K562 (cell line): Measurements from ENCODE around the gene RWDD1. TPM values are rescaled to one million over a fixed set of nuclear protein-coding genes. Genes with fewer than 3 reads are reported as not detected.

Experiments
- AFF1 ChIP-seq, 2 experiments: fragments of 450-650 bp; IDR thresholded peaks; 2 replicates each; pipeline ENCODE4 v1.6.1; 2018; ENCODE audit warnings: mild to moderate bottlenecking in 2 of 2, low read depth in 1 of 2; ENCODE audit not compliant: partially characterized antibody in 2 of 2
- CC2D1A ChIP-seq: fragments of 450-650 bp; IDR thresholded peaks from 2 replicates; pipeline ENCODE4 v1.6.1; 2017; ENCODE audit warnings: mild to moderate bottlenecking
- E2F8 ChIP-seq: fragments of 450-650 bp; IDR thresholded peaks from 2 replicates; pipeline ENCODE4 v1.7.1; 2018; ENCODE audit warnings: mild to moderate bottlenecking, low read depth; ENCODE audit not compliant: partially characterized antibody
- ESRRB ChIP-seq: fragments of 250-450 bp; sonication (Bioruptor Pico); IDR thresholded peaks from 2 replicates; pipeline ENCODE4 v1.5.0; 2020; ENCODE audit warnings: mild to moderate bottlenecking, moderate library complexity, borderline replicate concordance
- HNRNPL ChIP-seq: fragments of 200-400 bp; formaldehyde crosslinking; IDR thresholded peaks from 2 replicates; pipeline ENCODE4 v1.6.1; 2017; ENCODE audit warnings: low read depth, mild to moderate bottlenecking, low read length
- HNRNPLL ChIP-seq: fragments of 200-400 bp; formaldehyde crosslinking; IDR thresholded peaks from 2 replicates; pipeline ENCODE4 v1.6.1; 2017; ENCODE audit warnings: low read length, low read depth, mild to moderate bottlenecking; ENCODE audit not compliant: poor library complexity, severe bottlenecking
- LARP7 ChIP-seq: fragments of 450-650 bp; IDR thresholded peaks from 2 replicates; pipeline ENCODE4 v1.6.1; 2016
- NFATC3 ChIP-seq: fragments of 450-650 bp; IDR thresholded peaks from 2 replicates; pipeline ENCODE4 v1.6.1; 2017; ENCODE audit warnings: mild to moderate bottlenecking
- NR2C1 ChIP-seq, 2 experiments: fragments of 450-650 bp; IDR thresholded peaks; 2 replicates each; pipeline ENCODE4 v1.6.1; 2017; ENCODE audit warnings: mild to moderate bottlenecking in 2 of 2, antibody characterized with exemption in 1 of 2, inconsistent platforms in 1 of 2, missing compliant biosample characterization in 1 of 2, missing genetic modification characterization in 1 of 2
- NR3C1 ChIP-seq: sonication (generic); formaldehyde crosslinking; IDR thresholded peaks from 2 replicates; pipeline ENCODE4 v1.8.1; 2022; ENCODE audit warnings: missing genetic modification reagents
- NR4A1 ChIP-seq, 2 experiments: fragments of 250-450 bp in 1 of 2; fragments of 450-650 bp in 1 of 2; sonication (Bioruptor Pico) in 1 of 2; IDR thresholded peaks; 2 replicates each; pipeline versions ENCODE4 v1.4.0 to v1.6.1; 2016 to 2020; ENCODE audit warnings: mild to moderate bottlenecking in 2 of 2, missing compliant biosample characterization in 1 of 2, missing genetic modification characterization in 1 of 2, moderate library complexity in 1 of 2
- RBM22 ChIP-seq: fragments of 200-400 bp; formaldehyde crosslinking; IDR thresholded peaks from 2 replicates; pipeline ENCODE4 v1.6.1; 2018; ENCODE audit warnings: low read length, low read depth; ENCODE audit not compliant: poor library complexity, severe bottlenecking
- STAG1 ChIP-seq: sonication (generic); formaldehyde crosslinking; IDR thresholded peaks from 2 replicates; pipeline ENCODE4 v1.5.0; 2020; ENCODE audit warnings: missing genetic modification reagents, borderline replicate concordance
- TRIM28 ChIP-seq: fragments of 450-650 bp; IDR thresholded peaks from 2 replicates; pipeline ENCODE4 v1.6.1; 2017
- USF2 ChIP-seq: sonication (generic); formaldehyde crosslinking; IDR thresholded peaks from 2 replicates; pipeline ENCODE4 v1.5.0; 2020; ENCODE audit warnings: missing genetic modification reagents
- ZBTB49 ChIP-seq: sonication (generic); formaldehyde crosslinking; IDR thresholded peaks from 2 replicates; pipeline ENCODE4 v1.8.0; 2022; ENCODE audit warnings: missing genetic modification reagents, mild to moderate bottlenecking, borderline replicate concordance
- ZKSCAN3 ChIP-seq: fragments of 250-450 bp; sonication (Bioruptor Pico); IDR thresholded peaks from 2 replicates; pipeline ENCODE4 v1.4.0; 2020
- polyA plus RNA-seq, 8 experiments: library from polyadenylated mRNA; depleted of rRNA in 4 of 8; stranded (reverse) in 5 of 8; unstranded in 3 of 8; fragments of >200 nt; fragmentation: Nextera tagmentation in 2 of 8; fragmentation: Illumina TruSeq in 1 of 8; extraction: Ambion mirVana in 2 of 8; extraction: Trizol in 1 of 8; gene quantifications; 2 replicates each; pipeline versions ENCODE4 v1.2.1 to v1.2.3, GENCODE V29; 2011 to 2014; ENCODE audit warnings: inconsistent platforms in 1 of 8, missing spikeins in 1 of 8
- total RNA-seq, 7 experiments: library from RNA; depleted of rRNA in 6 of 7; stranded (reverse); fragments of >200 nt in 6 of 7; fragmentation: Illumina TruSeq in 2 of 7; extraction: Trizol in 2 of 7; gene quantifications; 2 replicates each; pipeline versions ENCODE4 v1.2.1 to v1.2.3, GENCODE V29; 2011 to 2021; ENCODE audit warnings: low replicate concordance in 1 of 7

The RWDD1 gene
- total and polyA plus RNA-seq, 9 of the 15 experiments (the other 6 are each of a cell fraction or from before 2014, with no cell fraction given) = 31.9 to 89.8 (median 48.7) TPM

GRCh38 chr6:116570856-116571682 lies at the start of gene RWDD1 (continued):
- no peak for TF ChIP-seq AFF1 (IDR thresholded peaks at IDR 0.05; ENCODE audit: low read depth in 1 of 2, partially characterized antibody in 2 of 2)
- TF ChIP-seq HNRNPL = no peak
- TF ChIP-seq ZKSCAN3 (CRISPR knock-in tag) = no peak
- no peak for TF ChIP-seq ZBTB49 (CRISPR knock-in tag)
- TF ChIP-seq USF2 = no peak
- TF ChIP-seq NFATC3 = no peak
- TF ChIP-seq NR4A1 (CRISPR knock-in tag; IDR thresholded peaks at IDR 0.05) = no peak
- TF ChIP-seq NR4A1 (tag; IDR thresholded peaks at IDR 0.05) = no peak
- TF ChIP-seq NR3C1 (CRISPR knock-in tag) = no peak
- no peak for TF ChIP-seq TRIM28
- peak; percentile 30; the same call in 1 of the 2 replicates for TF ChIP-seq CC2D1A
- TF ChIP-seq NR2C1 (IDR thresholded peaks at IDR 0.05) = no peak
- peak; percentile 53 for TF ChIP-seq NR2C1 (tag; IDR thresholded peaks at IDR 0.05)
- TF ChIP-seq ESRRB (CRISPR knock-in tag) = no peak
- TF ChIP-seq E2F8 = no peak
- no peak for TF ChIP-seq LARP7
- TF ChIP-seq STAG1 (CRISPR knock-in tag) = no peak
- peak; percentile 67 for TF ChIP-seq HNRNPLL
- peak; percentile 29 for TF ChIP-seq RBM22
